ENCODE results near the gene ZC3H10. TPM values are rescaled to one million over a fixed set of nuclear protein-coding genes. Genes with fewer than 3 reads are reported as not detected.
"Not testable (repeated sequence)": the region's sequence is repeated elsewhere in the genome, so short reads cannot be mapped to it uniquely, and the experiment has no call there.

The ZC3H10 gene
- total RNA-seq, 1 donor = 8.6 TPM

- H3K4me3 ChIP-seq (ENCODE audit: low read length) = peak within 1 kb of the TSS; percentile 71
These were observed 34.2 kb downstream of the ZC3H10 start, which contains the start of gene MYL6B for GRCh38 chr12:56152132-56152755. Gene MYL6B, plus strand, starts transcription at chr12:56152587. Its CDS starts 1,332 bp downstream, at chr12:56153919.

DNA sequence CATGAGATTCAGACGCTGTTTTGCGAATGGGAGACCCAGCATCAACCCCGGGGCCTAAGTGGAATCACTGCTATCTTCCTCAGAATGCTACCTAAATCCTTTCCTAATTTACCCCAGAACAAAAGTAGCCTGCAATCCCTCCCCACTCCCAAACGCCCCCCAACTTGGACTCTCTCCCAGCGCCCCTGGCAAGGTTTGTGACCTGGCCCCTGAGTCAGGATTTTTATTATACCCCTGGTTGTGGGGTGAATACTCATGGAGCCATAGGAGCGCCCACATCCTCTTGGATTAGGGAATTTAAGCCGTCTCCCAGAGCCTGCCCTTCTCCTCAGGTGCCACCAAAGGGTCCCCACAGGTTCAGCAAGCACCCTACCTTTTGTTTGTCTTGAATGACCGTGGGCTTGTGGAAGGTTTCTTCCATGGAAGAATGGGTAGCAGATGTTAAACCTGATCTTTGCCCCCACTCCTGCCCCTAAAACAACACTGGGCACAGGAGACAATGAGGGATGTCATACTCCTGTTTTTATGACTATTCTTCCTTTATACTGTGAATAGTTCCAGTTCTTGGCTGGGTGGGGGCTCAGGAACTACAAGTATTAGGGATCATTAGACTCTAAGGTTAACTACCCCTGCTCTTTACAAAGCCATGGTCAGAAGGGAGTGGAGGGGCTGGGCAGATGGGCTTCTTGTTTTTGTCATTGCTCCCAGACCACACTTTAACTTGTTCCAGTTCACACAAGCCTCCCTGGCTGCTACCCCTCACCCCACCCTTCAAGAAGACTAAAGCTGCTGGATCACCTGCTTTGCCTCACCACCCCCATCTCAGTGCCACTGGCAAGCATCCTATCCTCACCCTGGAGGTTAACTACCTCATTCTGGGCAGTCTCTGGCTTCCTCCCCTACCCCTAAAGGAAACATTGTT, 35.0 kb downstream of the ZC3H10 start:
- Histone ChIP-seq H3K4me3 (ENCODE audit: low read length) (peak overlapping the region; percentile 71), H3K4me1 (ENCODE audit: insufficient read depth, low read length) (peaks cover 45% of the 10 kb centered on the region), H3K27me3 (ENCODE audit: insufficient read depth, low read length) (no peaks in the 10 kb centered on the region), H3K9me3 (ENCODE audit: low read depth, low read length) (no peaks in the 10 kb centered on the region)

More at GRCh38 chr12:56152132-56152755, 34.2 kb downstream of the ZC3H10 start, which contains the start of gene MYL6B:
- Histone ChIP-seq H3K27me3 (ENCODE audit: insufficient read depth, low read length) (no peaks in the 10 kb centered on the region), H3K4me1 (ENCODE audit: insufficient read depth, low read length) (peaks cover 39% of the 10 kb centered on the region), H3K9me3 (ENCODE audit: low read depth, low read length) (no peaks in the 10 kb centered on the region)

- H3K27me3 ChIP-seq (ENCODE audit: insufficient read depth, low read length) = no peaks in the 10 kb centered on the region
- no peaks in the 10 kb centered on the region for H3K9me3 ChIP-seq (ENCODE audit: low read depth, low read length)
- H3K4me1 ChIP-seq (ENCODE audit: insufficient read depth, low read length) = peaks cover 45% of the 10 kb centered on the region
- H3K4me3 ChIP-seq (ENCODE audit: low read length) = no peak overlapping the region
These were observed 35.6 kb downstream of the ZC3H10 start for GRCh38 chr12:56153678-56154065.

DNA sequence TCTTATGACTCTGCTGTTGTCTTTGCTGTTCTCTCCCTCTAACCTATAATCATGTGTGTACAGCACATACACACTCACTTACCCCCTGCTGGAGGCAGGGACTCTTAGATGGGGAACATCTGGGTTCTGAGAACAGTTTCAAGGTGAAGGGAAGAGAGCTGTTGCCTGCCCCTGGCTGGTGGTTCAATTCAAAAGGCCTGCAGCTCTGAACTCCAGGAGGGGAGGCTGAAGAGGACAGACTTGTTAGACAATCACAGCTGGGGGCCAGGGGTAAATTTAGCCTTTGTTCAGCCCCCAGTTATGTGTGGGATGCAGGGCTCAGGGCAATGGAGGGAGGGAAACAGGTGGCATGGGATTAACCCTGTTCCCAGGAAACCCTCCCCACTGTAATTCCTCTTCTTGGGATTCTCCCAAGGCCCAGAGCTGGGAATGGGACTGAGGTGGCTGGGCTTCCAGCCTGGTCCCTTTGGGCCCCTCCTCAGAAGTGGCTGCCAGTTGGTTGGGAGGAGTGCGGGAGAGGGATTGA, 36.2 kb downstream of the ZC3H10 start:
- no peak overlapping the region for H3K4me3 ChIP-seq (ENCODE audit: low read length)
- H3K9me3 ChIP-seq (ENCODE audit: low read depth, low read length) = no peaks in the 10 kb centered on the region
- H3K4me1 ChIP-seq (ENCODE audit: insufficient read depth, low read length) = peaks cover 49% of the 10 kb centered on the region
- no peaks in the 10 kb centered on the region for H3K27me3 ChIP-seq (ENCODE audit: insufficient read depth, low read length)

GRCh38 chr12:56154818-56155217, 36.8 kb downstream of the ZC3H10 start:
- Histone ChIP-seq H3K4me3 (ENCODE audit: low read length) (no peak overlapping the region), H3K4me1 (ENCODE audit: insufficient read depth, low read length) (peaks cover 54% of the 10 kb centered on the region), H3K9me3 (ENCODE audit: low read depth, low read length) (no peaks in the 10 kb centered on the region), H3K27me3 (ENCODE audit: insufficient read depth, low read length) (no peaks in the 10 kb centered on the region)

DNA sequence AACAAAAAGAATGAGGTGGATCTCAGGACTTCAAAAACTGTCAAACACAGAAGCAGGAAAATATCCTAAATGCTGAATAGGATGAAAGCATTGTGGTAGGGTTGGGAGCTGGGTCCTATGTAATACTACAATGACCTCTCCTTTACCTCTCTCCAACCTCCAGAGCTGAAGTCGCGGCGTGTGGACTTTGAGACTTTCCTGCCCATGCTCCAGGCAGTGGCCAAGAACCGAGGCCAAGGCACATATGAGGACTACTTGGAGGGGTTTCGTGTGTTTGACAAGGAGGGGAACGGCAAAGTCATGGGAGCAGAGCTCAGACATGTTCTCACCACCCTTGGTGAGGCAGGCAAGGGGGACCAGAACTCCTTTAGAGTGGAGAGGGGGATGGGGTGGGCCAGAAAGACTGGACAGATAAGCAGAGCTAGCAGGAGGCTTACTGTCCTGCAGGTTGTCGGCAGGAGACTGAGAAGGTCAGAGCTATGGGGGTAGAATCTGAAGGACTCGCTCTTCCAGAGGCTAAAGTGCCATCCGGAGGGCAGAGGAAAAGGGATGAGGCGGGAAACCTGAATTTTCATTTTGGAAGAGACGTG, 37.3 kb downstream of the ZC3H10 start:
- Histone ChIP-seq H3K27me3 (ENCODE audit: insufficient read depth, low read length) (no peaks in the 10 kb centered on the region), H3K4me1 (ENCODE audit: insufficient read depth, low read length) (peaks cover 55% of the 10 kb centered on the region), H3K4me3 (ENCODE audit: low read length) (no peak overlapping the region), H3K9me3 (ENCODE audit: low read depth, low read length) (no peaks in the 10 kb centered on the region)

GRCh38 chr12:56156464-56157200, 38.6 kb downstream of the ZC3H10 start:
- H3K27me3 ChIP-seq (ENCODE audit: insufficient read depth, low read length); H3K9me3 ChIP-seq (ENCODE audit: low read depth, low read length): not testable (repeated sequence)
- H3K4me1 ChIP-seq (ENCODE audit: insufficient read depth, low read length) = peaks cover 52% of the 10 kb centered on the region
- peak overlapping the region; percentile 99 for H3K4me3 ChIP-seq (ENCODE audit: low read length)

DNA sequence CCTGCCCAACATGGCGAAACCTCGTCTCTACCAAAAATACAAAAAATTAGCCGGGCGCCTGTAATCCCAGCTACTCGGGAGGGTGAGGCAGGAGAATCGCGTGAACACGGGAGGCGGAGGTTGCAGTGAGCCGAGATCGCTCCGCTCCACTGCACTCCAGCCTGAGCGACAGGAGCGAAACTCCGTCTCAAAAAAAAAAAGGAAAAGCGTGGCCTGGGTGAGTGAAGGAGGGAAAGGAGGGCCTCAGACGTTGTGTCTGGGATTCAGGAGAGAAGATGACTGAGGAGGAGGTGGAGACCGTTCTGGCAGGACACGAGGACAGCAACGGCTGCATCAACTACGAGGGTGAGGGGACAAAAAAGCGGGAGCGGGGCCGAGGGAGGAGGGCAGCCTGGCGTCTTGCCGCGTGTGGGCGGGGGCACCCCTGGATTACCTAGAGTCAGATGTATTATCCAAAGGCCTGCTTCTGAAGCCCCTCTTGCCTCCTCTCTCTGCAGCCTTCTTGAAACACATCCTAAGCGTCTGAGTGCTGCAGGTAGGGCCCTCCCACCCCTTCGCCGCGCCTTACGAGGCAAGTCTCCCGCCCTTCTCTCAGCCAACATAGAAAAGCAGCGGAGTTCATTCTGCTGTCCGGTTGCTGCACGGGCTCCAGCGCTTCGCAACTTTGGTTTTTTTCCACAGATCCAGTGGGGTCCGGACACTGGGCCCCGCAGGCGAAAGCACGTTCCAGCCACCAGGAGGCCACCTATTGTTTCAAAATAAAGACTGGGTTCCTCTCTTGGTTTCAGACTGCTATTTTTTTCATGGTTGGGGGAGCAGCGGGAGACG, 39.3 kb downstream of the ZC3H10 start:
- H3K4me3 ChIP-seq (ENCODE audit: low read length) = peak overlapping the region; percentile 99
- no peaks in the 10 kb centered on the region for H3K27me3 ChIP-seq (ENCODE audit: insufficient read depth, low read length)
- H3K9me3 ChIP-seq (ENCODE audit: low read depth, low read length) = no peaks in the 10 kb centered on the region
- peaks cover 49% of the 10 kb centered on the region for H3K4me1 ChIP-seq (ENCODE audit: insufficient read depth, low read length)

DNA sequence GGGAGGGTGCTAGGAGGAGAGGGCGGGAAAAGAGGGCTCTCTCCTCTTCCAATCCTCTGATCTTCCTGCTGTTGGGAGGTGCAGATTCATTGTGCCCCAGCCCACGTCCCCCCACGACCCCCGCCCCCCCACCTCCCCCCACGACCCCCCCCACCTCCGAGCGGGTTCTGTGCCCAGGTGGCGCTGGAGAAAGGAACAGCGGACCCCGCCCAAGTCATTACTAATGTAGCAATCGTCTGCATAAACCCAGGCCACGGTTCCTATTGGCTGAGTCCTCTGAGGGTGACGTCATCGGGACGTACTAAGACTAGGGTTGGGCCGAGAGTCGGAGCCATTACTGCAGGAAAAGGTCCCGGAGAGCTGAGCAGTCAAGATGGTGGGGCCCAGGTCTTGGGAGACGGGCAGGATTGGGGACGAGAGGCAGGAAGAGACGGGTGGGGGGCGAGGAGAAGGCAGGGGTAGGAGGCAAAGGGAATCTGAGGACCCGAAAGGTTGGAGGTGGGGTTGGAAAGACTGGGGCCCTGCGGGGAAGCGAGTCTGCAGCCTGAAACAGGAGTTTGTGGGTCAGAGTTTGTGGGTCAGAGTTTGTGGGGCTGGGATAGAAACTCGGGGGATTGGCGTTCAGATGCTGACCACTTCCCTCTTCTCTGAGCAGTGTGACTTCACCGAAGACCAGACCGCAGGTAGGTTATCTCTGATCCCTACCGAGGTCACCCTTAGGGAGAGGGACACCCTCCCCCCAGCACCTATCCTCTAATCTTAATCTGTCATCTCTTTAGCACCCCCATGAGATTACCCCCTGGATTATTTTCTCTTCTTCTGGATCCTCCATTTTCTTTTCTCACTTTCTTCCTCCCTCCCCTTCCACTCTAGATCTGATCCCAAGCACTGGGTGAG, 40.2 kb downstream of the ZC3H10 start, which contains the start of gene MYL6:
Gene MYL6, plus strand, starts transcription at position 331 of the 897 bp plus-strand sequence. Its CDS starts 43 bp downstream, at position 374.
- H3K27me3 ChIP-seq (ENCODE audit: insufficient read depth, low read length) = no peaks in the 10 kb centered on the region
- H3K4me3 ChIP-seq (ENCODE audit: low read length) = peak within 1 kb of the TSS; percentile 99
- H3K4me1 ChIP-seq (ENCODE audit: insufficient read depth, low read length) = peaks cover 40% of the 10 kb centered on the region
- no peaks in the 10 kb centered on the region for H3K9me3 ChIP-seq (ENCODE audit: low read depth, low read length)

DNA sequence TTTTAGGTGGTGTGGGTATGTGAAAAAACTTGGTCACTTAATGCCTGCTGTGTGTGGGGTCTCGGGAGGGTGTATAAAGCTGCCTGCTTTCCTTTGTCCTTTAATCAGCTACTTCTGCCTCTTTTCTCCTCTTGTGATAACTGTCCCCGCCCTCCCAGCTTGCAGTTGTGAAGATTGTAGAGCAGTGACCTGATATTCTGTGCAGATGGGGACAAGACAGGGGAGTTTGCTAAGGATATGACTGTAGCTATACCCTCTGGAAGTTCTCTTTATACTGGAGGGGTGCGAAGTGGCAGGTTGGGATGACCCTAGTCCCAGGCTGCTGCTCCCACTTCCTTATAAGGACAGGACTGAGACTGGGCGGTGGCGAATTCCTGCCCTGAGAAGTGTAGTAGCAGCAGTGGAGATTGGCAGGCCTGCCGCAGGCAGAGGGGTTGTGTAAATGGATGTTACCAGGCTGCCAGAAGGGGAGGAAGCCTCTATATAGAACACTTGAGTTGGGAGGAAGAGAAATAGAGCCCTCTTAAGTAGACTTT, 40.9 kb downstream of the ZC3H10 start:
- H3K9me3 ChIP-seq (ENCODE audit: low read depth, low read length) = no peaks in the 10 kb centered on the region
- H3K4me3 ChIP-seq (ENCODE audit: low read length) = peak overlapping the region; percentile 99
- H3K4me1 ChIP-seq (ENCODE audit: insufficient read depth, low read length) = peaks cover 37% of the 10 kb centered on the region
- H3K27me3 ChIP-seq (ENCODE audit: insufficient read depth, low read length) = no peaks in the 10 kb centered on the region

GRCh38 chr12:56159482-56160192, 41.6 kb downstream of the ZC3H10 start:
- H3K9me3 ChIP-seq (ENCODE audit: low read depth, low read length) = no peaks in the 10 kb centered on the region
- no peaks in the 10 kb centered on the region for H3K27me3 ChIP-seq (ENCODE audit: insufficient read depth, low read length)
- peak overlapping the region; percentile 99 for H3K4me3 ChIP-seq (ENCODE audit: low read length)
- peaks cover 37% of the 10 kb centered on the region for H3K4me1 ChIP-seq (ENCODE audit: insufficient read depth, low read length)

DNA sequence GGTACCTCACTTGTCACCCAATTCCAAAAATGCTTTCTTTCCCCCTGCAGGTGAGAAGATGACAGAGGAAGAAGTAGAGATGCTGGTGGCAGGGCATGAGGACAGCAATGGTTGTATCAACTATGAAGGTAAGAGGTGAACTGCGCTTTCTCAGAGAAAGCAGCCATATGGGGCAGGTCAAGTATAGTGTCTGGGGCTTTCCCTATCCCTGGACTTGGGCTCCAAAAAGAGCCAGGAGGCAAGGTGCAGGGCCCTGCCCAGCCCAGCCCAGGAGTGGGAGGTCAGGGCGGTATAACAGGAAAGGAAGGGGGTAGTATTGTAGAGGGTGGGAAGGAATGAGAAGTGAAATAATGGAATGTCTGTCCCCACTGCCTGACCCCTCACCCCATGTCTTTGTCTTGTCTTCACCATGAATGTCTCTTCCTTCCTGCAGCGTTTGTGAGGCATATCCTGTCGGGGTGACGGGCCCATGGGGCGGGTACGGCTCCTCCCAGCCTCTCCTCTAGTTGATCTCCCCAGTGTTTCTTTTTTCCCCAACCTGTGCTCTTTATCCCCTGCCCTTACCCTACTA, 42.2 kb downstream of the ZC3H10 start:
- H3K9me3 ChIP-seq (ENCODE audit: low read depth, low read length) = no peaks in the 10 kb centered on the region
- peaks cover 37% of the 10 kb centered on the region for H3K4me1 ChIP-seq (ENCODE audit: insufficient read depth, low read length)
- H3K27me3 ChIP-seq (ENCODE audit: insufficient read depth, low read length) = no peaks in the 10 kb centered on the region
- peak overlapping the region; percentile 99 for H3K4me3 ChIP-seq (ENCODE audit: low read length)
